BLaER1 treated with 17β-estradiol and CSF1 and Interleukin-3, amounts not matched to agents 10 nM and 100 nM (cell line): Measurements from ENCODE around the gene DBR1.
"Not testable (repeated sequence)": the region's sequence is repeated elsewhere in the genome, so short reads cannot be mapped to it uniquely, and the experiment has no call there.

Experiments used
- H3K27ac ChIP-seq, 11 experiments: shearing (Covaris generic); formaldehyde crosslinking; 2 replicates each; pipeline ENCODE4 v1.8.1; 2022
- H3K27me3 ChIP-seq, 11 experiments: shearing (Covaris generic); formaldehyde crosslinking; 2 replicates each; pipeline ENCODE4 v1.8.1; 2022
- H3K36me3 ChIP-seq, 11 experiments: shearing (Covaris generic); formaldehyde crosslinking; 2 replicates each; pipeline ENCODE4 v1.8.1; 2022
- H3K4me1 ChIP-seq, 10 experiments: shearing (Covaris generic); formaldehyde crosslinking; 2 replicates each; pipeline ENCODE4 v1.8.1; 2022
- H3K4me2 ChIP-seq, 11 experiments: shearing (Covaris generic); formaldehyde crosslinking; 2 replicates each; pipeline ENCODE4 v1.8.1; 2022
- H3K4me3 ChIP-seq, 10 experiments: shearing (Covaris generic); formaldehyde crosslinking; 2 replicates each; pipeline ENCODE4 v1.8.1; 2022
- H3K9ac ChIP-seq, 11 experiments: shearing (Covaris generic); formaldehyde crosslinking; 2 replicates each; pipeline ENCODE4 v1.8.1; 2022
- H3K9me3 ChIP-seq, 11 experiments: shearing (Covaris generic); formaldehyde crosslinking; replicated peaks in 1 of 11; 2 replicates each; pipeline ENCODE4 v1.8.1; 2022
- H4K20me1 ChIP-seq, 11 experiments: shearing (Covaris generic); formaldehyde crosslinking; 2 replicates each; pipeline ENCODE4 v1.8.1; 2022
- Cebpa-rat ChIP-seq, 11 experiments: shearing (Covaris generic); IDR thresholded peaks; 2 replicates each; pipeline ENCODE4 v1.8.1; 2022

DBR1 gene

GRCh38 chr3:138173769-138174420 is 826 bp downstream of the DBR1 start:
- Histone ChIP-seq H3K27me3 (no peaks in the 10 kb centered on the region), H3K4me1 (peaks cover 18 to 28% (median 25%) of the 10 kb centered on the region in 10 experiments), H3K36me3 (peaks cover 29 to 45% (median 35%) of the 10 kb centered on the region in 11 experiments), H3K4me2 (peak overlapping the region; percentile 74 to 98 (median 87)), H3K9ac (peak overlapping the region; percentile 82 to 91 (median 88)), H4K20me1 (peaks cover 0 to 10% (median 0%) of the 10 kb centered on the region in 11 experiments; a peak in 4 of 22 replicates), H3K27ac (peak overlapping the region; percentile 76 to 90 (median 84); a peak in 21 of 22 replicates), H3K9me3 (no peaks in the 10 kb centered on the region), H3K4me3 (peak overlapping the region; percentile 75 to 89 (median 81))
- TF ChIP-seq Cebpa-rat (IDR thresholded peaks at IDR 0.05): no peak

- Histone ChIP-seq H3K9ac (peak overlapping the region in 1 of 11 experiments; percentile 88; a peak in 2 of 22 replicates), H3K27ac (peak overlapping the region in 1 of 11 experiments; percentile 25; a peak in 2 of 22 replicates), H3K9me3 (no peaks in the 10 kb centered on the region), H3K4me3 (peak overlapping the region in 4 of 10 experiments; percentile 25 to 75 (median 28); a peak in 2 of 20 replicates), H3K4me1 (peaks cover 18 to 28% (median 25%) of the 10 kb centered on the region in 10 experiments), H3K4me2 (peak overlapping the region; percentile 37 to 98 (median 87)), H4K20me1 (peaks cover 0 to 10% (median 0%) of the 10 kb centered on the region in 11 experiments; a peak in 4 of 22 replicates), H3K36me3 (peaks cover 42 to 58% (median 48%) of the 10 kb centered on the region in 11 experiments), H3K27me3 (no peaks in the 10 kb centered on the region)
- TF ChIP-seq Cebpa-rat (IDR thresholded peaks at IDR 0.05): no peak
Observed at GRCh38 chr3:138172625-138173024, 2.1 kb downstream of the DBR1 start.

DNA sequence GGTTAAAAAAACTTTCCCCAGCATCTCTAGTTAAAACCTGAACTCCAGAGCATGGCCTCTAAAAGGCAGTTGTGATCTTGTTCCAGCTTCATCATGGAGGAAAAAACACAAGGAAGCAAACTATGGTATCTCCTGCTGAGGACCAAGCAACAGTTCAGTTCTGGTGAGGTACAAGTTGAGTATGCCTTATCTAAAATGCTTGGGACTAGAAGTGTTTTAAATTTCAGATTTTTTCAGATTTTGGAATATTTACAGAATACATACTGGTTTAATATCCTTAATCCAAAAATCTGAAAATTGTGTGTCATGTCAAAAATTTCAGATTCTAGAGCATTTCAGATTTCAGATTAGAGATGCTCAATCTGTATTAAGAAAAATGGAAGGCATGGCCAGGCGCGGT is 9.7 kb downstream of the DBR1 start:
- Histone ChIP-seq H3K27me3 (no peaks in the 10 kb centered on the region), H3K9me3 (no peaks in the 10 kb centered on the region), H3K36me3 (peaks cover 93 to 100% (median 97%) of the 10 kb centered on the region in 11 experiments), H3K27ac (no peak overlapping the region), H4K20me1 (peaks cover 0 to 6% (median 0%) of the 10 kb centered on the region in 11 experiments; a peak in 1 of 22 replicates), H3K4me1 (no peaks in the 10 kb centered on the region), H3K4me3 (no peak overlapping the region), H3K4me2 (no peak overlapping the region), H3K9ac (no peak overlapping the region)
- TF ChIP-seq Cebpa-rat (IDR thresholded peaks at IDR 0.05): no peak

DNA sequence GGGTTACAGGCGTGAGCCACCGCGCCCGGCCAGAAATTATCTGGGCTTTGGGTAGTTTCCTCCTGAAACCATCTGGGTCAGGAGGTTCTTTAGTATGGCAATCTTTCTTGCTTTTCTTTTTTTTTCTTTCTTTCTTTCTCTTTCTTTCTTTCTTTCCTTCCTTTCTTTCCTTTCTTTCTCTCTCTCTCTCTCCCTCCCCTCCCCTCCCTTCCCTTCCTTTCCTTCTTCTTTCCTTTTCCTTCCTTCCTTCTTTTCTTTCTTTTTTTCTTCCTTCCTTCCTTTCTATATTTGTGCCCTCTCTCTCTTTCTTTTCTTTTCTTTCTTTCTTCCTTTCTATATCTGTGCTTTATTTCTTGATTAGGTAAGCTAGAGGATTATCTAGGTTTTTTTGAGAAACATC is 17.0 kb downstream of the DBR1 start:
- Histone ChIP-seq H3K27ac (no peak overlapping the region), H3K27me3 (no peaks in the 10 kb centered on the region), H3K9ac (no peak overlapping the region), H3K9me3 (peaks cover 14 to 22% (median 19%) of the 10 kb centered on the region in 11 experiments), H3K4me3 (no peak overlapping the region), H3K4me1 (no peaks in the 10 kb centered on the region), H4K20me1 (no peaks in the 10 kb centered on the region), H3K36me3 (peaks cover 25 to 33% (median 30%) of the 10 kb centered on the region in 11 experiments), H3K4me2 (no peak overlapping the region)
- no peak for TF ChIP-seq Cebpa-rat (IDR thresholded peaks at IDR 0.05)

DNA sequence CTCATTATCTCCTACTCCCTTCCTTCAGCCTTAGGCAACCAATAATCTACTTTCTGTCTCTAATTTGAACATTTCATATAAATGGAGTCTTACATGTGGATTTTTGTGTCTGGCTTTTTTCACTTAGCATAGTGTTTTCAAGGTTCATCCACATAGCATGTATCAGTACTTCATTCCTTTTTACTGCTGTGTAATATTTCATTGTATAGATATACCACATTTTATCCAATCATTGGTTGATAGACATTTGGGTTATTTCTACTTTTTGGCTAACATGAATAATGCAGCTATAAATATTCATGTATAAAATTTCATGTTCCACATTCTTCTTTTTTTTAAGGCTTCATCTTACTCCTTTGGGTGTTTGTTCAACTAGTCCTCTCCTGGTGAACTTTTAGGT is 20.2 kb downstream of the DBR1 start:
- H3K4me2 ChIP-seq: no peak overlapping the region
- H4K20me1 ChIP-seq: no peaks in the 10 kb centered on the region
- H3K27ac ChIP-seq: no peak overlapping the region
- TF ChIP-seq Cebpa-rat (IDR thresholded peaks at IDR 0.05): no peak
- H3K9me3 ChIP-seq: peaks cover 14 to 23% (median 19%) of the 10 kb centered on the region in 11 experiments
- H3K27me3 ChIP-seq: no peaks in the 10 kb centered on the region
- H3K36me3 ChIP-seq: peaks cover 0 to 3% (median 0%) of the 10 kb centered on the region in 11 experiments; a peak in 4 of 22 replicates
- no peak overlapping the region for H3K9ac ChIP-seq
- H3K4me1 ChIP-seq: no peaks in the 10 kb centered on the region
- no peak overlapping the region for H3K4me3 ChIP-seq

DNA sequence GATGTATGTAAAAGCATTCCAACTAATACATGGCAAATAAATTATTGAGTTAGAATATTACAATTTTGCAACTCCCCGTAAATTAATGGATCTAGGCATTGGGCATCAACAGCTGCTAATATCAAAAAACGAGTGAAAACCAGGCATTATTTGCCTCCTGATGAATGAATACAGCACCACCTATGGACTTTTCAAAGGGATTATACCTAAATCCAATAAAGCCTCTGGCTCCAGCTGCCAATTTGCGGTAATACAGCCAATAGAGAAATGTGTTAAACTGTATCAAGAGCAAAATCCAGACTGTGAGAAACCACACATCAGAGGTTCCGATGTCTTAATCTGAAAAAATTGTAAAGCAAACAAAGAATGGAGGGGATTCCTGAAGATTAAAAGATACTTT is 26.2 kb downstream of the DBR1 start:
- Histone ChIP-seq H3K4me1 (no peaks in the 10 kb centered on the region), H3K36me3 (no peaks in the 10 kb centered on the region), H3K9me3 (peaks cover under 1 to 9% (median 6%) of the 10 kb centered on the region in 11 experiments; a peak in 15 of 22 replicates), H4K20me1 (no peaks in the 10 kb centered on the region), H3K4me2 (no peak overlapping the region), H3K9ac (no peak overlapping the region), H3K27me3 (no peaks in the 10 kb centered on the region), H3K4me3 (no peak overlapping the region), H3K27ac (no peak overlapping the region)
- TF ChIP-seq Cebpa-rat (IDR thresholded peaks at IDR 0.05): no peak

DNA sequence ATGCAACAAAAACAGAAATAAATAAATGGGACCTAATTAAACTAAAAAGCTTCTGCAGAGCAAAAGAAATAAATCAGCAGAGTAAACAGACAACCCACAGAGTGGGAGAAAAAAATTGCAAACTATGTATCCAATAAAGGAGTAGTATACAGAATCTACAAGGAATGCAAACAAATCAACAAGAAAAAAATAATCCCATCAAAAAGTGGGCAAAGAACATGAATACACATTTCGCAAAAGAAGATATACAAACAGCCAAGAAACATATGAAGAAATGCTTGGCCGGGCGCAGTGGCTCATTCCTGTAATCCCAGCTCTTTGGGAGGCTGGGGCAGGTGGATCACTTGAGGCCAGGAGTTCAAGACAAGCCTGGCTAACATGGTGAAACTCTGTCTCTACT is 32.5 kb downstream of the DBR1 start:
- not testable (repeated sequence) for H3K9ac ChIP-seq, H3K4me2 ChIP-seq, H3K27me3 ChIP-seq, H3K4me3 ChIP-seq, H4K20me1 ChIP-seq, H3K9me3 ChIP-seq, H3K27ac ChIP-seq, H3K36me3 ChIP-seq
- H3K4me1 ChIP-seq: peaks cover 0 to 34% (median 9%) of the 10 kb centered on the region in 10 experiments; a peak in 11 of 20 replicates

DNA sequence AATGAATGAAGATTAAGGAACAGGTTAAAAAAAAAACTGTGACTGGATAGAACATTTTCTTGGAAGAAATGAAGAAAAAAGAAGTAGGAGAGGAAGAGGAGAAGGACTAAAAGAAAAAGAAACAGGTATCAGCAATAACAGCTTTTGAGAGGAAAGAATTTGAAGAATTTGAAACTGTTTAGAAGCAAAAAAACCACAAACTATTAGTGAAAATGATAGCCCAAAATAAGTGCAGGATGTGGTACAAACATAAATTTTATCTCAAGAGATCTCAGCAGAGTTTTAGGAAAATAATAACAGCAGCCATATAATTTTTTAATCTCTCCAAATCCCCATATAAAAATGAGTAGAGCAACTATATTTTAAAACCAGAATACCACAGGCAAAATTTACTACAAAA is 33.8 kb downstream of the DBR1 start:
- Histone ChIP-seq H3K4me2 (peak overlapping the region in 1 of 11 experiments; percentile 8; a peak in 1 of 22 replicates), H4K20me1 (no peaks in the 10 kb centered on the region), H3K4me3 (no peak overlapping the region), H3K9me3 (peaks cover 0 to 9% (median 0%) of the 10 kb centered on the region in 11 experiments; a peak in 2 of 22 replicates), H3K27ac (no peak overlapping the region), H3K4me1 (peaks cover 0 to 46% (median 16%) of the 10 kb centered on the region in 10 experiments; a peak in 12 of 20 replicates), H3K9ac (no peak overlapping the region), H3K27me3 (no peaks in the 10 kb centered on the region), H3K36me3 (no peaks in the 10 kb centered on the region)
- TF ChIP-seq Cebpa-rat (IDR thresholded peaks at IDR 0.05): no peak

DNA sequence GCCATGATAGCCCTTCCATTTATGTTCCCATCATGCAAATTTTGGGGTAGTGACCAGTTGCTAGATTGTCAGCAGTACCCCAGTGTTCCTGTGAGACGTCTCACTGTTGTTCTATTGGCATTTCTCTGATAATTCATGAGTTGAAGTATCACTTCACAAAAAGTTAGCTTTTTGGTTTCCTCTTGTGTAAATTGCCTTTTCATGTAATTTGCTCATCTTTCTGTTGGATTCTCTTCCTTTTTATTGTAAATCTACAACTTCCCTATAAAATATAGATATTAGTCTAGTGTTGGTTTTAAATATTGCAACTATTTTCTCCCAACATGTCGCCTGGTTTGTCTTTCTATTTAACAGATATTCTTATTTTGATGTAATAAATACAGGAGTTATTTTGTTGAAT is 35.0 kb downstream of the DBR1 start:
- Histone ChIP-seq H3K36me3 (no peaks in the 10 kb centered on the region), H3K4me3 (no peak overlapping the region), H3K27ac (peak overlapping the region in 2 of 11 experiments; percentile 8 to 30; a peak in 3 of 22 replicates), H3K4me2 (peak overlapping the region in 2 of 11 experiments; percentile 89 to 97; a peak in 5 of 22 replicates), H3K9ac (no peak overlapping the region), H3K27me3 (no peaks in the 10 kb centered on the region), H3K9me3 (peaks cover 0 to 9% (median 0%) of the 10 kb centered on the region in 11 experiments; a peak in 2 of 22 replicates), H3K4me1 (peaks cover 0 to 57% (median 23%) of the 10 kb centered on the region in 10 experiments; a peak in 13 of 20 replicates), H4K20me1 (no peaks in the 10 kb centered on the region)
- no peak for TF ChIP-seq Cebpa-rat (IDR thresholded peaks at IDR 0.05)
